LNCaP clone FGC (cell line): ENCODE measurements around the gene ERCC5.
A peak's percentile ranks its signal among the peaks of the same experiment; 100 is the strongest.

Source experiments
- DNase-seq: peaks from one replicate; pipeline ENCODE4 v3.0.0-alpha.2; 2011; ENCODE audit warnings: low read depth
- H3K4me3 ChIP-seq: 2 replicates; pipeline ENCODE4 v1.5.1; 2011; ENCODE audit warnings: mild to moderate bottlenecking, low read depth, low read length, control low read depth
- TF ChIP-seq, protein P1 (sequence below): IDR thresholded peaks from 2 replicates; pipeline ENCODE4 v1.5.1; 2012; ENCODE audit warnings: mild to moderate bottlenecking; ENCODE audit not compliant: control insufficient read depth, insufficient read depth; ENCODE audit errors: extremely low read depth

ERCC5 gene

DNA sequence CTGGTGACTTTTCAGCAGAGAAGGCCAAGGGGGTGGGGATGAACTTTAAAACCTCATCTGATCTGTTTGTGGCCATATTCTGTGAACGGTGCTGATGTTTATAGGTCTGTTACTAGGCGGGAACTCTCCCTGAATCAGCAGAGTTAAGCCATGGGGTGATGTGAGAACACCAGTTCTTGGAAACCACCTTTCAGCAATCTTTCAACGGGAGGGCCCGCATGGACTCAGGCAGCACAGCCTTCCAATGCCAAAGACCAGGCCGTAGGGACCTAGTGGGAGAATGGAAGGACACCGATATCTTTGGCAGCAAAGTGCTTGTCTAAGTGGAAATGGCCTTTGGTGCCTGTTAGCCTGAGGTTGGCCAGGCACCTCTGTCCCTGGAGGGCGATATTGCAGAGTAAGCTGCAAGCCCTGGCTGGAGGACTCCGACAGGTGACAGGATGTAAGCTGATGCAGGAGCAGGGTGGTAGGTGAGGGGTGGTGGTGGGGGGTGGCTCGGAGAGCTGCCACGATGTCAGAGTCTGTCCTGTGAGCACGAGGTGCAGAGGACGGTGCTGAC is 57.0 kb downstream of the ERCC5 start:
- TF ChIP-seq, protein P1, sequence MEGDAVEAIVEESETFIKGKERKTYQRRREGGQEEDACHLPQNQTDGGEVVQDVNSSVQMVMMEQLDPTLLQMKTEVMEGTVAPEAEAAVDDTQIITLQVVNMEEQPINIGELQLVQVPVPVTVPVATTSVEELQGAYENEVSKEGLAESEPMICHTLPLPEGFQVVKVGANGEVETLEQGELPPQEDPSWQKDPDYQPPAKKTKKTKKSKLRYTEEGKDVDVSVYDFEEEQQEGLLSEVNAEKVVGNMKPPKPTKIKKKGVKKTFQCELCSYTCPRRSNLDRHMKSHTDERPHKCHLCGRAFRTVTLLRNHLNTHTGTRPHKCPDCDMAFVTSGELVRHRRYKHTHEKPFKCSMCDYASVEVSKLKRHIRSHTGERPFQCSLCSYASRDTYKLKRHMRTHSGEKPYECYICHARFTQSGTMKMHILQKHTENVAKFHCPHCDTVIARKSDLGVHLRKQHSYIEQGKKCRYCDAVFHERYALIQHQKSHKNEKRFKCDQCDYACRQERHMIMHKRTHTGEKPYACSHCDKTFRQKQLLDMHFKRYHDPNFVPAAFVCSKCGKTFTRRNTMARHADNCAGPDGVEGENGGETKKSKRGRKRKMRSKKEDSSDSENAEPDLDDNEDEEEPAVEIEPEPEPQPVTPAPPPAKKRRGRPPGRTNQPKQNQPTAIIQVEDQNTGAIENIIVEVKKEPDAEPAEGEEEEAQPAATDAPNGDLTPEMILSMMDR: no peak
- no peak overlapping the region for H3K4me3 ChIP-seq
- DNase-seq: no peak

DNA sequence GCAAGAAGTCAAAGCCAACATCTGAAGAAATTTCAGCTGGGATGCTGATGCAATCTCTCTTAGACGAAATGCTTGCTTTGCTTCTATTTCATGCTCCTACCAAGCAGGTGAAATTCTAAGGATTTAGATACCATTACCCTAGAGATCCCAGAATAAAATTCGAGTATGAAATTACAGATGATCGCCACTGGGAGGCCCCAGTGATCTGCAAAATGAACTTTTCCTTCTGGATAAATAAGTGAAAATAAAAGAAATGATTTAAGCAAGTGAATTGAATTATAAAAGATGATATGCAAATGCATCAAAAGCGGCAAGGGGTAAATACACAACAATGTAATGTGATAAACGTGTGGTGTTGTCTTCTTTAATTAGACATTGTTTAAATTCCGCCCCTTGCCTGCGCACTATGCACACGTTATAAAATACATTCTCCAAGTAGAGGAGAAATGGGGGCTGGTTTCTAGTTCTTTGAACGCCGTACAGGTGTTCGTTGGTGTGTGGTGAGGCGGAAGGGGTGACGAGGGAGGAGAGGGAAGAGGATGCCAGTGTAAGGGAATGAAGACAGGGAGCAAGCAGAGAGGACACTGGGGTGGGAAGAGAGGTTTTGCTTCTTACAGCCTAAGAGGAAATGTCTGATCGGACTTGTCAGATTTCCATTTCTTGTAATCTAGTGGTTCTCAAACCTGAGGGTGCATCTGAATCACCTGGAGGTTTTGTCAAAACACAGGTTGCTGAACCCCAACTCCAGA is 58.0 kb downstream of the ERCC5 start:
- TF ChIP-seq, protein P1: peak; percentile 48
- H3K4me3 ChIP-seq: no peak overlapping the region
- DNase-seq: no peak

DNA sequence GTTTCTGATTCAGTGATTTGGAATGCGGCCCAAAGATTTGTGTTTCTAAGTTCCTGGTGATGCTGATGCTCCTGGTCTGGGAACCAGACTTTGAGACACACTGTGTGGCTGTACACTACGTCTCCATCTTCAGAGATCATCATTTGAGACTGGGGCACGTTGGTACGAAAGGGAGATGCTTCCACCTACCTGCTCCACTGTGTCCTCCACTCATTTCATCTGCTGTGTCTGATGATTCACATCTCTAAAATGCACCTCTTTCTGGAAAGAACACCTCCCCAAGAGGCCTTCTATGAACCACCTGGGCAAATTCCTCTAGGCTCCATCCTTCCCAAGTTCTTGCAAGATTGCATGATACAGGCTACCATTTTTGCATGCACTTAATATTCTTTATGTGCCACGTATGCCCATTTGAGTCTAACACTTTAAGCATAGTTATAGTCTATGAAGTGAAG is 58.6 kb downstream of the ERCC5 start:
- TF ChIP-seq, protein P1: no peak
- no peak for DNase-seq
- no peak overlapping the region for H3K4me3 ChIP-seq

DNA sequence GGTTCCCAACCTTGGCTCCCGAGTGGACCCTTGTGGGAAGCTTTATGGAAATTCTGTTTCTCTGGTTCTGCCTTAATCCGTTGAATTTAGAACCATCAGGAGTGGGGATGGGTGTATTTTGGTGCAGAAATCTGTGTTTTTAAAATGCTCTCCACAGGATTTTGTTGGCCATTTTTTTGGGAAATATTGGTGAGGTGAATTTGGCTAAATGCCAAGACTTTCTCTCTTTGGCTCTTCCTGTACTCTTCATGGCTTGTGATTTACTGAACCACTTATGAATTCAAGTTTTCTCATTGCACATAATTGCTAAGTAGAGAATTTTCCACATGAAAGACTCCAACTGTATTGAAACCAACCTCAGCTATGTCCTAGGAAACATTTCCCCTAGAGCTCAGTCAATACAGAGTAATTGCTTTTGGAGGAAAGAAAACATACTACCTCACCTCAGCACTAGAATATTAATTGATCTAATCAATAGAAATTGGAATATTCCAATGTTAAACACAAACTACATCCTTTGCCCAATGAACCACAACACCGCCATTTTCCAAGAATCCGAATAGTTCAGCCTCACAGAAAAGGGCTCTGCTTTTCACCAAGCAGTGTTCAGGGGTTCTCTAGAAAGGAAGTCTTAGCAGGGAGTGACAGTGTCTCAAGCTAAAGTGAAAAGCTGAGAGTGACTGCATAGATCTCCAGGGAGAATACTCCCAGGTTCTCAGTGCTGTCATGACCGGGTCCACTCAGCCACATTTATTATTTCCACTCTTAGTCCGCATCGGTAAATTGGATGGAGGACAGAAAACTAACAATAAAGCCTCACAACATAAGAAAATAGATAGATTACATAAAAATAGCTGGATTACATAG is 60.3 kb downstream of the ERCC5 start:
- no peak overlapping the region for H3K4me3 ChIP-seq
- TF ChIP-seq, protein P1: no peak
- DNase-seq: no peak

DNA sequence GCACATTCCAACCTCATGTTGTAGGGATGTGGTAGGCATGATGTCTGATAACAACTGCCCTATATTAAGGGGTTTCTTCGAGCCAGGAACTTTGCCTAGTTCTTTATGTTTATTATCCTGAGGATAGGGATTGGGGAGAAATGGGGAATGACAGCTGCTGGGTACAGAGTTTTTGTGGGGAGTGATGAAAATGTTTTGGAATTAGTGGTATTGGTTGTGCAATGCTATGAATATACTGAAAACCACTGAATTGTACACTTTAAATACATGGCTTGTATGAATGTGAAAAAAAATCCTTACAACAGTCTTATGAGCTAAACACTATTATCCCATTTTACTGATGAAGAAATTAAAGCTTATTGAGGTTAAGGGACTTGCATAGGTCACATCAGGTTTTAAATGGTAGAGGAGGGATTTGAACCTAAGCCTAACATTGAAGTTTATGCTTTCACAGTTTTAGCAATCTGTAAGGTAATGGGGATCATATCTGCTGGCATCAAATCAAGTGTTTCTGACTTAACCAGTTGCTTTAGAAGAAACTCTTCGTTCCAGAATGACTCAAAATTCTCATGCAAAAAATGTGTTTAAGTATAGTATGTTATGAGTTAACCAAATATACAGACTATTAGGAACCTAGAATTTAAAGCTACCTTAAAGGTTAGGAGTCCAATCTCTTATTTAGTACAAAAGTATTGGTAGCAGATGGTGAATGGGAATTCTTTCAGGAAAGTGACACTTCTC is 61.4 kb downstream of the ERCC5 start:
- no peak for DNase-seq
- TF ChIP-seq, protein P1: no peak
- no peak overlapping the region for H3K4me3 ChIP-seq

DNA sequence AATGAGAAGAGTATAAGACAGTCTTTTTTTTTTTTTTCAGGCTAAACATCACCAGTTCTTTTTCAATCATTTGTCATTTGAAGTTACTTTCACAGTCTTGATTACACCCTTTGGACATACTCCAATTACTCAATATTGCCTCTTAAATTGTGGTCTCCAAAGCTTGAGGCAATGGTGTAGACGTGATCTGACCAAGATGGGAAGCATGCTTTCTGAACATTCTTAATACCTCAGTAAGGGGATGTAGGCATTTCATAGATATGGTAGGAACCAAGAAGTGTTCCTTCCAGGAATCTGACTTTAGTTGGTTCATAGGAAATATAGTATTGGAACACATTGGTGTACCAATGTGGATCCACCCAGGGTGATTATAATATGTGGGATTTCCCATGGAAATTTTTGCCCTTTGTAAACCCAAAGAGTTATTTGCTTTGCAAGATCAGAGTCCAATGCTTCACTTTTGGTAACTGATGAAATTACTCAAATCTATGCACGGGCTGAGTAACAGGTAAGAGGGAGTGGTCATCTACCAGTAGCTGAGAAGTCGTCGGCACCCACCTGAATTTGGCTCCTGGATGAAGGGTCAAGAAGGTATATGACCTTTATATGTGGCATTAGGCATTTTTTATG is 62.2 kb downstream of the ERCC5 start:
- DNase-seq: no peak
- TF ChIP-seq, protein P1: no peak
- no peak overlapping the region for H3K4me3 ChIP-seq
